Fibroblast of skin of right biceps (primary cell): ENCODE data around the gene KRT75.
A peak's percentile ranks its signal among the peaks of the same experiment; 100 is the strongest.
"Not testable (repeated sequence)": the region's sequence is repeated elsewhere in the genome, so short reads cannot be mapped to it uniquely, and the experiment has no call there.

Source experiments
- DNase-seq: peaks from one replicate; pipeline ENCODE4 v3.0.0-alpha.2; 2013

KRT75 gene

GRCh38 chr12:52415870-52416750, 18.1 kb downstream of the KRT75 start:
- peak; percentile 88 for DNase-seq

- DNase-seq, result no peak
These were observed 19.2 kb downstream of the KRT75 start for GRCh38 chr12:52414936-52415335.

- DNase-seq, result no peak
These were observed 20.3 kb downstream of the KRT75 start for GRCh38 chr12:52413782-52414345.

- DNase-seq, result no peak
These were observed 21.0 kb downstream of the KRT75 start for GRCh38 chr12:52413202-52413601.

- no peak for DNase-seq
These were observed 22.4 kb downstream of the KRT75 start for GRCh38 chr12:52411815-52412214.

GRCh38 chr12:52410589-52411248, 23.5 kb downstream of the KRT75 start:
- DNase-seq, result not testable (repeated sequence)

GRCh38 chr12:52407918-52408317, 26.3 kb downstream of the KRT75 start:
- DNase-seq, result no peak

- no peak for DNase-seq
These were observed 28.2 kb downstream of the KRT75 start, which contains the start of gene KRT82 for GRCh38 chr12:52405922-52406385. KRT82 (minus strand) TSS chr12:52406335; CDS start chr12:52406277, 58 bp downstream.

- no peak for DNase-seq
These were observed 29.2 kb downstream of the KRT75 start for GRCh38 chr12:52404951-52405350.

GRCh38 chr12:52403561-52403960, 30.6 kb downstream of the KRT75 start:
- DNase-seq, result no peak

- no peak for DNase-seq
These were observed 31.2 kb downstream of the KRT75 start for GRCh38 chr12:52402873-52403540.

GRCh38 chr12:52402377-52402776, 31.8 kb downstream of the KRT75 start:
- DNase-seq, result no peak

GRCh38 chr12:52401926-52402325, 32.2 kb downstream of the KRT75 start:
- no peak for DNase-seq

GRCh38 chr12:52401526-52401925, 32.6 kb downstream of the KRT75 start:
- no peak for DNase-seq

- no peak for DNase-seq
These were observed 33.3 kb downstream of the KRT75 start for GRCh38 chr12:52400906-52401305.

- DNase-seq, result no peak
These were observed 34.4 kb downstream of the KRT75 start for GRCh38 chr12:52399756-52400155.

GRCh38 chr12:52398176-52398575, 36.0 kb downstream of the KRT75 start:
- DNase-seq, result no peak

GRCh38 chr12:52396656-52397055, 37.5 kb downstream of the KRT75 start:
- no peak for DNase-seq

- DNase-seq, result peak; percentile 43
These were observed 38.3 kb downstream of the KRT75 start for GRCh38 chr12:52395761-52396434.

GRCh38 chr12:52394836-52395405, 39.2 kb downstream of the KRT75 start:
- DNase-seq, result no peak

GRCh38 chr12:52392465-52393007, 41.6 kb downstream of the KRT75 start:
- DNase-seq, result no peak

GRCh38 chr12:52391618-52392002, 42.6 kb downstream of the KRT75 start:
- DNase-seq, result no peak
